WTC11 (cell line): ENCODE measurements around the gene SDHAF3.

Experiments
- CREB1 ChIP-seq: sonication (generic); formaldehyde crosslinking; IDR thresholded peaks from 2 replicates; pipeline ENCODE4 v1.8.0; 2023; ENCODE audit warnings: mild to moderate bottlenecking, missing genetic modification reagents
- ESRRA ChIP-seq: sonication (generic); formaldehyde crosslinking; IDR thresholded peaks from 2 replicates; pipeline ENCODE4 v1.8.1; 2022; ENCODE audit warnings: mild to moderate bottlenecking, missing genetic modification reagents, borderline replicate concordance
- KAT7 ChIP-seq: sonication (generic); formaldehyde crosslinking; IDR thresholded peaks from 2 replicates; pipeline ENCODE4 v1.8.1; 2023; ENCODE audit warnings: missing genetic modification reagents, mild to moderate bottlenecking, borderline replicate concordance
- MXD4 ChIP-seq: fragments of 250-450 bp; sonication (Bioruptor Pico); IDR thresholded peaks from 2 replicates; pipeline ENCODE4 v1.8.0; 2021; ENCODE audit warnings: mild to moderate bottlenecking, moderate library complexity, borderline replicate concordance
- TF ChIP-seq, protein P1 (sequence below): fragments of 200-600 bp; IDR thresholded peaks from 2 replicates; pipeline ENCODE4 v1.8.0; 2022; ENCODE audit warnings: antibody characterized with exemption
- TF ChIP-seq, protein P2 (sequence below): sonication (generic); formaldehyde crosslinking; IDR thresholded peaks from 2 replicates; pipeline ENCODE4 v1.8.1; 2023; ENCODE audit warnings: mild to moderate bottlenecking, missing genetic modification reagents
- TF ChIP-seq, protein P3 (sequence below): sonication (generic); formaldehyde crosslinking; IDR thresholded peaks from 2 replicates; pipeline ENCODE4 v1.8.1; 2023; ENCODE audit warnings: mild to moderate bottlenecking, missing genetic modification reagents, moderate library complexity
- TF ChIP-seq, protein P4 (sequence below): sonication (generic); formaldehyde crosslinking; IDR thresholded peaks from 2 replicates; pipeline ENCODE4 v1.8.1; 2022; ENCODE audit warnings: low read depth, missing genetic modification reagents, borderline replicate concordance
- TF ChIP-seq, protein P5 (sequence below): fragments of 250-450 bp; sonication (Bioruptor Pico); IDR thresholded peaks from 2 replicates; pipeline ENCODE4 v1.9.0; 2021; ENCODE audit warnings: moderate library complexity, mild to moderate bottlenecking, inconsistent platforms, borderline replicate concordance

DNA sequence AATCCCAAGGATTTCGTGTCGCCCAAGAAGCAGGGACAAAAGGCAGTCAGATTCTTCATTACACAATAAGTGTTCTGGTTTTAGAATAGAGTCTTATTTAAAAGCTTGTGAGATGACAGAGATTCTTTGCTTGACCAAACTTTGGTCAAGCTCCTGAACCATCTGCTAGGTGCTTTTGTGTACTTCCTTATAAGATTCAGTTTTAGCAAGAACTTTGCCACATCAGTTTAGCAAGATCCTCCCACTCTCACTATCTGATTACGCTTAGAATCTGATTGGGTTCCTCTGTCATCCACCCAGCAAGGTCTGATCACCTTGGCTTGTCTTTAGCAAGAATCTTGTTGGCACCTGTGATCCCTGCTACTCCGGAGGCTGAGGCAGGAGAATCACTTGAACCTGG lies 38.2 kb upstream of the SDHAF3 start:
- TF ChIP-seq, protein P1, sequence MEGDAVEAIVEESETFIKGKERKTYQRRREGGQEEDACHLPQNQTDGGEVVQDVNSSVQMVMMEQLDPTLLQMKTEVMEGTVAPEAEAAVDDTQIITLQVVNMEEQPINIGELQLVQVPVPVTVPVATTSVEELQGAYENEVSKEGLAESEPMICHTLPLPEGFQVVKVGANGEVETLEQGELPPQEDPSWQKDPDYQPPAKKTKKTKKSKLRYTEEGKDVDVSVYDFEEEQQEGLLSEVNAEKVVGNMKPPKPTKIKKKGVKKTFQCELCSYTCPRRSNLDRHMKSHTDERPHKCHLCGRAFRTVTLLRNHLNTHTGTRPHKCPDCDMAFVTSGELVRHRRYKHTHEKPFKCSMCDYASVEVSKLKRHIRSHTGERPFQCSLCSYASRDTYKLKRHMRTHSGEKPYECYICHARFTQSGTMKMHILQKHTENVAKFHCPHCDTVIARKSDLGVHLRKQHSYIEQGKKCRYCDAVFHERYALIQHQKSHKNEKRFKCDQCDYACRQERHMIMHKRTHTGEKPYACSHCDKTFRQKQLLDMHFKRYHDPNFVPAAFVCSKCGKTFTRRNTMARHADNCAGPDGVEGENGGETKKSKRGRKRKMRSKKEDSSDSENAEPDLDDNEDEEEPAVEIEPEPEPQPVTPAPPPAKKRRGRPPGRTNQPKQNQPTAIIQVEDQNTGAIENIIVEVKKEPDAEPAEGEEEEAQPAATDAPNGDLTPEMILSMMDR: no peak
- TF ChIP-seq, protein P2, sequence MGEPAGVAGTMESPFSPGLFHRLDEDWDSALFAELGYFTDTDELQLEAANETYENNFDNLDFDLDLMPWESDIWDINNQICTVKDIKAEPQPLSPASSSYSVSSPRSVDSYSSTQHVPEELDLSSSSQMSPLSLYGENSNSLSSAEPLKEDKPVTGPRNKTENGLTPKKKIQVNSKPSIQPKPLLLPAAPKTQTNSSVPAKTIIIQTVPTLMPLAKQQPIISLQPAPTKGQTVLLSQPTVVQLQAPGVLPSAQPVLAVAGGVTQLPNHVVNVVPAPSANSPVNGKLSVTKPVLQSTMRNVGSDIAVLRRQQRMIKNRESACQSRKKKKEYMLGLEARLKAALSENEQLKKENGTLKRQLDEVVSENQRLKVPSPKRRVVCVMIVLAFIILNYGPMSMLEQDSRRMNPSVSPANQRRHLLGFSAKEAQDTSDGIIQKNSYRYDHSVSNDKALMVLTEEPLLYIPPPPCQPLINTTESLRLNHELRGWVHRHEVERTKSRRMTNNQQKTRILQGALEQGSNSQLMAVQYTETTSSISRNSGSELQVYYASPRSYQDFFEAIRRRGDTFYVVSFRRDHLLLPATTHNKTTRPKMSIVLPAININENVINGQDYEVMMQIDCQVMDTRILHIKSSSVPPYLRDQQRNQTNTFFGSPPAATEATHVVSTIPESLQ: no peak
- TF ChIP-seq KAT7 (CRISPR knock-in tag) (no peak), ESRRA (no peak), MXD4 (CRISPR knock-in tag) (no peak), CREB1 (CRISPR knock-in tag) (no peak)
- TF ChIP-seq, protein P3, sequence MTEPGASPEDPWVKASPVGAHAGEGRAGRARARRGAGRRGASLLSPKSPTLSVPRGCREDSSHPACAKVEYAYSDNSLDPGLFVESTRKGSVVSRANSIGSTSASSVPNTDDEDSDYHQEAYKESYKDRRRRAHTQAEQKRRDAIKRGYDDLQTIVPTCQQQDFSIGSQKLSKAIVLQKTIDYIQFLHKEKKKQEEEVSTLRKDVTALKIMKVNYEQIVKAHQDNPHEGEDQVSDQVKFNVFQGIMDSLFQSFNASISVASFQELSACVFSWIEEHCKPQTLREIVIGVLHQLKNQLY (CRISPR knock-in tag): no peak
- TF ChIP-seq, protein P4, sequence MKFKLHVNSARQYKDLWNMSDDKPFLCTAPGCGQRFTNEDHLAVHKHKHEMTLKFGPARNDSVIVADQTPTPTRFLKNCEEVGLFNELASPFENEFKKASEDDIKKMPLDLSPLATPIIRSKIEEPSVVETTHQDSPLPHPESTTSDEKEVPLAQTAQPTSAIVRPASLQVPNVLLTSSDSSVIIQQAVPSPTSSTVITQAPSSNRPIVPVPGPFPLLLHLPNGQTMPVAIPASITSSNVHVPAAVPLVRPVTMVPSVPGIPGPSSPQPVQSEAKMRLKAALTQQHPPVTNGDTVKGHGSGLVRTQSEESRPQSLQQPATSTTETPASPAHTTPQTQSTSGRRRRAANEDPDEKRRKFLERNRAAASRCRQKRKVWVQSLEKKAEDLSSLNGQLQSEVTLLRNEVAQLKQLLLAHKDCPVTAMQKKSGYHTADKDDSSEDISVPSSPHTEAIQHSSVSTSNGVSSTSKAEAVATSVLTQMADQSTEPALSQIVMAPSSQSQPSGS: no peak
- TF ChIP-seq, protein P5, sequence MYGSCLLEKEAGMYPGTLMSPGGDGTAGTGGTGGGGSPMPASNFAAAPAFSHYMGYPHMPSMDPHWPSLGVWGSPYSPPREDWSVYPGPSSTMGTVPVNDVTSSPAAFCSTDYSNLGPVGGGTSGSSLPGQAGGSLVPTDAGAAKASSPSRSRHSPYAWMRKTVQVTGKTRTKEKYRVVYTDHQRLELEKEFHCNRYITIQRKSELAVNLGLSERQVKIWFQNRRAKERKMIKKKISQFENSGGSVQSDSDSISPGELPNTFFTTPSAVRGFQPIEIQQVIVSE (CRISPR knock-in tag): no peak
